AG10803 (cell line): Measurements from ENCODE around the gene EPS15.

Source experiments
- DNase-seq: peaks from one replicate; pipeline ENCODE4 v3.0.0; 2010; ENCODE audit warnings: low read depth
- H3K4me3 ChIP-seq: 2 replicates; pipeline ENCODE4 v1.5.1; 2011; ENCODE audit warnings: mild to moderate bottlenecking, low read length, control low read depth
- CTCF ChIP-seq: conservative IDR thresholded peaks from 2 replicates; pipeline ENCODE4 v1.5.1; 2011; ENCODE audit warnings: mild to moderate bottlenecking, low read length, control low read depth, inconsistent platforms

EPS15 gene

GRCh38 chr1:51515982-51516648 lies 3.0 kb downstream of the EPS15 start:
- DNase-seq, result no peak
- TF ChIP-seq CTCF, result no peak
- H3K4me3 ChIP-seq, result no peak overlapping the region

GRCh38 chr1:51515312-51515960 lies 3.6 kb downstream of the EPS15 start:
- H3K4me3 ChIP-seq, result peak overlapping the region; percentile 44; the same call in 1 of the 2 replicates
- no peak for DNase-seq
- TF ChIP-seq CTCF, result no peak

GRCh38 chr1:51514733-51515132 lies 4.3 kb downstream of the EPS15 start:
- H3K4me3 ChIP-seq, result peak overlapping the region; percentile 44
- TF ChIP-seq CTCF, result no peak
- DNase-seq, result no peak

GRCh38 chr1:51512606-51513005 lies 6.5 kb downstream of the EPS15 start:
- no peak for TF ChIP-seq CTCF
- H3K4me3 ChIP-seq, result no peak overlapping the region
- DNase-seq, result no peak

- TF ChIP-seq CTCF, result no peak
- no peak overlapping the region for H3K4me3 ChIP-seq
- DNase-seq, result no peak
These were observed 6.9 kb downstream of the EPS15 start for GRCh38 chr1:51512120-51512519.

GRCh38 chr1:51509773-51510172 lies 9.3 kb downstream of the EPS15 start:
- H3K4me3 ChIP-seq, result no peak overlapping the region
- DNase-seq, result no peak
- TF ChIP-seq CTCF, result no peak

GRCh38 chr1:51506537-51506936 lies 12.5 kb downstream of the EPS15 start:
- TF ChIP-seq CTCF, result no peak
- DNase-seq, result peak; percentile 84
- no peak overlapping the region for H3K4me3 ChIP-seq
